ENCODE measurements around the gene HEPHL1.

Gene HEPHL1

GRCh38 chr11:94132152-94132558 is 111.0 kb downstream of the HEPHL1 start:
- Histone ChIP-seq H3K4me1 (ENCODE audit: insufficient read depth, low read length) (peaks cover 57% of the 10 kb centered on the region), H3K27ac (ENCODE audit: low read length) (no peak overlapping the region), H3K4me3 (ENCODE audit: low read depth in 1 of 2, low read length in 2 of 2) (peak overlapping the region in 1 of 2 experiments; percentile 78; a peak in 1 of 4 replicates), H3K36me3 (ENCODE audit: insufficient read depth, low read length) (no peaks in the 10 kb centered on the region; the same call in 1 of the 2 replicates), H4K20me1 (ENCODE audit: insufficient read depth, low read length) (peaks cover 50% of the 10 kb centered on the region), H3K79me2 (ENCODE audit: insufficient read depth, low read length) (peaks cover 93% of the 10 kb centered on the region), H3K9me3 (ENCODE audit: insufficient read depth, low read length, severe bottlenecking) (no peaks in the 10 kb centered on the region), H3K27me3 (ENCODE audit: insufficient read depth, low read length, poor library complexity) (no peaks in the 10 kb centered on the region), H3K9ac (ENCODE audit: low read depth, low read length) (no peak overlapping the region; the same call in 1 of the 2 replicates), H2AFZ (ENCODE audit: low read depth, low read length) (no peak overlapping the region), H3K4me2 (ENCODE audit: insufficient read depth, low read length) (peak overlapping the region; percentile 85; the same call in 1 of the 2 replicates)
- ATAC-seq (ENCODE audit: insufficient read depth, low read depth) (no peak), DNase-seq (no peak)
- no peak for TF ChIP-seq CTCF (IDR thresholded peaks at IDR 0.05; ENCODE audit: borderline replicate concordance, extremely low read depth, low read length, poor library complexity, severe bottlenecking)
- TF ChIP-seq EZH2 (IDR thresholded peaks at IDR 0.05; ENCODE audit: borderline replicate concordance, low read depth, low read length, severe bottlenecking): no peak

- no peaks in the 10 kb centered on the region; the same call in 1 of the 2 replicates for H3K36me3 ChIP-seq (ENCODE audit: insufficient read depth, low read length)
- no peaks in the 10 kb centered on the region for H3K9me3 ChIP-seq (ENCODE audit: insufficient read depth, low read length, severe bottlenecking)
- peaks cover 54% of the 10 kb centered on the region for H4K20me1 ChIP-seq (ENCODE audit: insufficient read depth, low read length)
- H3K79me2 ChIP-seq (ENCODE audit: insufficient read depth, low read length): peaks cover 94% of the 10 kb centered on the region
- ATAC-seq (ENCODE audit: insufficient read depth, low read depth): no peak
- peaks cover 49% of the 10 kb centered on the region for H3K4me1 ChIP-seq (ENCODE audit: insufficient read depth, low read length)
- peak overlapping the region; percentile 25 for H3K4me2 ChIP-seq (ENCODE audit: insufficient read depth, low read length)
- H3K4me3 ChIP-seq (ENCODE audit: low read depth in 1 of 2, low read length in 2 of 2): 0 out of 4 replicates have a peak overlapping the region, but pooled peaks of 1 of the 2 experiments have one; percentile 10
- DNase-seq: no peak
- no peak overlapping the region for H3K9ac ChIP-seq (ENCODE audit: low read depth, low read length)
- no peak overlapping the region for H3K27ac ChIP-seq (ENCODE audit: low read length)
- H2AFZ ChIP-seq (ENCODE audit: low read depth, low read length): no peak overlapping the region
- TF ChIP-seq CTCF (IDR thresholded peaks at IDR 0.05; ENCODE audit: borderline replicate concordance, extremely low read depth, low read length, poor library complexity, severe bottlenecking) (no peak), EZH2 (IDR thresholded peaks at IDR 0.05; ENCODE audit: borderline replicate concordance, low read depth, low read length, severe bottlenecking) (no peak)
- no peaks in the 10 kb centered on the region for H3K27me3 ChIP-seq (ENCODE audit: insufficient read depth, low read length, poor library complexity)
Measured at GRCh38 chr11:94132823-94133408, 111.8 kb downstream of the HEPHL1 start.

GRCh38 chr11:94133752-94134151 is 112.6 kb downstream of the HEPHL1 start:
- Histone ChIP-seq H3K27me3 (ENCODE audit: insufficient read depth, low read length, poor library complexity) (no peaks in the 10 kb centered on the region), H4K20me1 (ENCODE audit: insufficient read depth, low read length) (peaks cover 57% of the 10 kb centered on the region), H3K36me3 (ENCODE audit: insufficient read depth, low read length) (no peaks in the 10 kb centered on the region; the same call in 1 of the 2 replicates), H3K4me3 (ENCODE audit: low read depth in 1 of 2, low read length in 2 of 2) (no peak overlapping the region), H3K27ac (ENCODE audit: low read length) (no peak overlapping the region), H3K79me2 (ENCODE audit: insufficient read depth, low read length) (peaks cover 94% of the 10 kb centered on the region), H2AFZ (ENCODE audit: low read depth, low read length) (no peak overlapping the region), H3K9me3 (ENCODE audit: insufficient read depth, low read length, severe bottlenecking) (no peaks in the 10 kb centered on the region), H3K9ac (ENCODE audit: low read depth, low read length) (no peak overlapping the region), H3K4me1 (ENCODE audit: insufficient read depth, low read length) (peaks cover 45% of the 10 kb centered on the region), H3K4me2 (ENCODE audit: insufficient read depth, low read length) (0 out of 2 replicates have a peak overlapping the region, but pooled peaks have one; percentile 25)
- TF ChIP-seq CTCF (IDR thresholded peaks at IDR 0.05; ENCODE audit: borderline replicate concordance, extremely low read depth, low read length, poor library complexity, severe bottlenecking) (no peak), EZH2 (IDR thresholded peaks at IDR 0.05; ENCODE audit: borderline replicate concordance, low read depth, low read length, severe bottlenecking) (no peak)
- ATAC-seq (ENCODE audit: insufficient read depth, low read depth) (no peak), DNase-seq (no peak)
